Peyer's patch (tissue), 4 donors: ENCODE results near the gene NGEF.

Experiments
- POLR2A ChIP-seq, 2 donors: fragments of 450-650 bp; IDR thresholded peaks; one replicate each; pipeline ENCODE4 v1.5.1; 2017; ENCODE audit warnings: antibody characterized with exemption in 2 of 2, mild to moderate bottlenecking in 2 of 2, moderate library complexity in 2 of 2
- TF ChIP-seq, protein P1 (sequence below), 6 experiments: fragments of 450-650 bp in 4 of 6; fragments of 200-600 bp in 2 of 6; sonication (generic) in 1 of 6; IDR thresholded peaks; one replicate each; pipeline ENCODE4 v1.5.1; 2017 to 2019; ENCODE audit warnings: antibody characterized with exemption in 6 of 6, mild to moderate bottlenecking in 3 of 6, moderate library complexity in 1 of 6

DNA sequence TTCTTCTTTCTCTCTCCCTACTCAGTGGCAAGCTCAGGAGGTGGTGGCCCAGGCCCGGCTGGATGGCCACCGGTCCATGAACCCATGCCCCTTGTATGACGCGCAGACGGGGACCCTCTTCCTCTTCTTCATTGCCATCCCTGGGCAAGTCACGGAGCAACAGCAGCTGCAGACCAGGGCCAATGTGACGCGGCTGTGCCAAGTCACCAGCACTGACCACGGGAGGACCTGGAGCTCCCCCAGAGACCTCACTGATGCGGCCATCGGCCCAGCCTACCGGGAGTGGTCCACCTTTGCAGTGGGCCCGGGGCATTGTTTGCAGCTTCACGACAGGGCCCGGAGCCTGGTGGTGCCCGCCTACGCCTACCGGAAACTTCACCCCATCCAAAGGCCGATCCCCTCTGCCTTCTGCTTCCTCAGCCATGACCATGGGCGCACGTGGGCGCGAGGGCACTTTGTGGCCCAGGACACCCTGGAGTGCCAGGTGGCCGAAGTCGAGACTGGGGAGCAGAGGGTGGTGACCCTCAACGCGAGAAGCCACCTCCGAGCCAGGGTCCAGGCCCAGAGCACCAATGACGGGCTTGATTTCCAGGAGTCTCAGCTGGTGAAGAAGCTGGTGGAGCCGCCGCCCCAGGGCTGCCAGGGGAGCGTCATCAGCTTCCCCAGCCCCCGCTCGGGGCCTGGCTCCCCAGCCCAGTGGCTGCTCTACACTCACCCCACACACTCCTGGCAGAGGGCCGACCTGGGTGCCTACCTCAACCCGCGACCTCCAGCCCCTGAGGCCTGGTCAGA is 21.2 kb upstream of the NGEF start:
- TF ChIP-seq POLR2A (IDR thresholded peaks at IDR 0.05) = no peak
- TF ChIP-seq, protein P1, sequence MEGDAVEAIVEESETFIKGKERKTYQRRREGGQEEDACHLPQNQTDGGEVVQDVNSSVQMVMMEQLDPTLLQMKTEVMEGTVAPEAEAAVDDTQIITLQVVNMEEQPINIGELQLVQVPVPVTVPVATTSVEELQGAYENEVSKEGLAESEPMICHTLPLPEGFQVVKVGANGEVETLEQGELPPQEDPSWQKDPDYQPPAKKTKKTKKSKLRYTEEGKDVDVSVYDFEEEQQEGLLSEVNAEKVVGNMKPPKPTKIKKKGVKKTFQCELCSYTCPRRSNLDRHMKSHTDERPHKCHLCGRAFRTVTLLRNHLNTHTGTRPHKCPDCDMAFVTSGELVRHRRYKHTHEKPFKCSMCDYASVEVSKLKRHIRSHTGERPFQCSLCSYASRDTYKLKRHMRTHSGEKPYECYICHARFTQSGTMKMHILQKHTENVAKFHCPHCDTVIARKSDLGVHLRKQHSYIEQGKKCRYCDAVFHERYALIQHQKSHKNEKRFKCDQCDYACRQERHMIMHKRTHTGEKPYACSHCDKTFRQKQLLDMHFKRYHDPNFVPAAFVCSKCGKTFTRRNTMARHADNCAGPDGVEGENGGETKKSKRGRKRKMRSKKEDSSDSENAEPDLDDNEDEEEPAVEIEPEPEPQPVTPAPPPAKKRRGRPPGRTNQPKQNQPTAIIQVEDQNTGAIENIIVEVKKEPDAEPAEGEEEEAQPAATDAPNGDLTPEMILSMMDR (IDR thresholded peaks at IDR 0.05) = no peak
